Neural progenitor cell (in vitro differentiated cells): ENCODE measurements around the gene TMCO1. TPM values are rescaled to one million over a fixed set of nuclear protein-coding genes. Genes with fewer than 3 reads are reported as not detected.
A peak's percentile ranks its signal among the peaks of the same experiment; 100 is the strongest.
"Not testable (repeated sequence)": the region's sequence is repeated elsewhere in the genome, so short reads cannot be mapped to it uniquely, and the experiment has no call there.

Source experiments
- DNase-seq: peaks from one replicate; pipeline ENCODE4 v3.0.0-alpha.2; 2016; ENCODE audit warnings: low spot score
- H2AFZ ChIP-seq: fragments of 200-600 bp; sonication (generic); replicated peaks from 2 replicates; pipeline ENCODE4 v1.6.1; 2016; ENCODE audit warnings: antibody characterized with exemption
- H3F3A ChIP-seq: fragments of 200-600 bp; sonication (generic); 2 replicates; pipeline ENCODE4 v1.6.1; 2016; ENCODE audit warnings: antibody characterized with exemption, low read depth
- H3K27ac ChIP-seq: fragments of 200-600 bp; sonication (generic); 2 replicates; pipeline ENCODE4 v1.5.1; 2016; ENCODE audit warnings: mild to moderate bottlenecking
- H3K27me3 ChIP-seq: fragments of 200-600 bp; sonication (generic); 2 replicates; pipeline ENCODE4 v1.6.1; 2016; ENCODE audit warnings: mild to moderate bottlenecking, moderate library complexity
- H3K36me3 ChIP-seq: fragments of 200-600 bp; sonication (generic); 2 replicates; pipeline ENCODE4 v1.5.1; 2016
- H3K4me1 ChIP-seq: fragments of 200-600 bp; sonication (generic); 2 replicates; pipeline ENCODE4 v1.6.1; 2016; ENCODE audit warnings: mixed run types
- H3K4me2 ChIP-seq: fragments of 200-600 bp; sonication (generic); 2 replicates; pipeline ENCODE4 v1.6.1; 2016
- H3K4me3 ChIP-seq: fragments of 200-600 bp; sonication (generic); 2 replicates; pipeline ENCODE4 v1.5.1; 2016
- H3K79me2 ChIP-seq: fragments of 200-600 bp; sonication (generic); 2 replicates; pipeline ENCODE4 v1.6.1; 2016; ENCODE audit warnings: low read depth
- H3K9ac ChIP-seq: fragments of 200-600 bp; sonication (generic); 2 replicates; pipeline ENCODE4 v1.6.1; 2016
- H3K9me3 ChIP-seq: fragments of 200-600 bp; sonication (generic); 2 replicates; pipeline ENCODE4 v1.5.1; 2016; ENCODE audit warnings: low read depth
- H4K20me1 ChIP-seq: fragments of 200-600 bp; sonication (generic); 2 replicates; pipeline ENCODE4 v1.6.1; 2016; ENCODE audit warnings: low read depth
- H3K27ac Mint-ChIP-seq: 3 replicates; pipeline ENCODE4 v1.8.0; 2021; ENCODE audit warnings: mixed read lengths
- H3K27me3 Mint-ChIP-seq: 2 replicates; pipeline ENCODE4 v1.8.0; 2022; ENCODE audit warnings: low read depth, mild to moderate bottlenecking, inconsistent platforms, moderate library complexity, mixed read lengths; ENCODE audit not compliant: insufficient read depth
- H3K36me3 Mint-ChIP-seq: 3 replicates; pipeline ENCODE4 v1.8.0; 2021; ENCODE audit warnings: mixed read lengths
- H3K4me1 Mint-ChIP-seq: 3 replicates; pipeline ENCODE4 v1.8.0; 2021; ENCODE audit warnings: mixed read lengths
- H3K4me3 Mint-ChIP-seq: 3 replicates; pipeline ENCODE4 v1.8.0; 2021; ENCODE audit warnings: mild to moderate bottlenecking, moderate library complexity, mixed read lengths
- H3K9me3 Mint-ChIP-seq: 3 replicates; pipeline ENCODE4 v1.8.0; 2020; ENCODE audit warnings: mixed read lengths
- EZH2 ChIP-seq: fragments of 200-600 bp; sonication (generic); IDR thresholded peaks from 2 replicates; pipeline ENCODE4 v1.6.1; 2017; ENCODE audit warnings: antibody characterized with exemption, mild to moderate bottlenecking, moderate library complexity
- EZH2phosphoT487 ChIP-seq: fragments of 200-600 bp; sonication (generic); IDR thresholded peaks from 2 replicates; pipeline ENCODE4 v1.6.1; 2017; ENCODE audit warnings: antibody characterized with exemption
- total RNA-seq: library from RNA; depleted of rRNA; stranded (reverse); fragments of >200 nt; gene quantifications from 2 replicates; pipeline ENCODE4 v1.2.3, GENCODE V29; 2015; ENCODE audit warnings: low replicate concordance
- TF ChIP-seq, protein P1 (sequence below): fragments of 200-600 bp; sonication (generic); IDR thresholded peaks from 2 replicates; pipeline ENCODE4 v1.5.1; 2017; ENCODE audit warnings: antibody characterized with exemption, mild to moderate bottlenecking

TMCO1 gene
- total RNA-seq, 1 donor from 2014 or later: 89.4 TPM

- no peak overlapping the region for H3K4me3 Mint-ChIP-seq
- H3K9me3 Mint-ChIP-seq: no peaks in the 10 kb centered on the region
- TF ChIP-seq, protein P1, sequence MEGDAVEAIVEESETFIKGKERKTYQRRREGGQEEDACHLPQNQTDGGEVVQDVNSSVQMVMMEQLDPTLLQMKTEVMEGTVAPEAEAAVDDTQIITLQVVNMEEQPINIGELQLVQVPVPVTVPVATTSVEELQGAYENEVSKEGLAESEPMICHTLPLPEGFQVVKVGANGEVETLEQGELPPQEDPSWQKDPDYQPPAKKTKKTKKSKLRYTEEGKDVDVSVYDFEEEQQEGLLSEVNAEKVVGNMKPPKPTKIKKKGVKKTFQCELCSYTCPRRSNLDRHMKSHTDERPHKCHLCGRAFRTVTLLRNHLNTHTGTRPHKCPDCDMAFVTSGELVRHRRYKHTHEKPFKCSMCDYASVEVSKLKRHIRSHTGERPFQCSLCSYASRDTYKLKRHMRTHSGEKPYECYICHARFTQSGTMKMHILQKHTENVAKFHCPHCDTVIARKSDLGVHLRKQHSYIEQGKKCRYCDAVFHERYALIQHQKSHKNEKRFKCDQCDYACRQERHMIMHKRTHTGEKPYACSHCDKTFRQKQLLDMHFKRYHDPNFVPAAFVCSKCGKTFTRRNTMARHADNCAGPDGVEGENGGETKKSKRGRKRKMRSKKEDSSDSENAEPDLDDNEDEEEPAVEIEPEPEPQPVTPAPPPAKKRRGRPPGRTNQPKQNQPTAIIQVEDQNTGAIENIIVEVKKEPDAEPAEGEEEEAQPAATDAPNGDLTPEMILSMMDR: no peak
- TF ChIP-seq EZH2 (no peak), EZH2phosphoT487 (no peak)
- Histone ChIP-seq H3K79me2 (no peaks in the 10 kb centered on the region), H3K4me2 (no peak overlapping the region), H2AFZ (no peak overlapping the region), H3K9ac (no peak overlapping the region), H3F3A (no peaks in the 10 kb centered on the region), H4K20me1 (no peaks in the 10 kb centered on the region), H3K9me3 (no peaks in the 10 kb centered on the region), H3K36me3 (peaks cover 3% of the 10 kb centered on the region), H3K27me3 (no peaks in the 10 kb centered on the region), H3K4me3 (no peak overlapping the region), H3K27ac (no peak overlapping the region), H3K4me1 (no peaks in the 10 kb centered on the region)
- peaks cover 8% of the 10 kb centered on the region for H3K36me3 Mint-ChIP-seq
- no peaks in the 10 kb centered on the region for H3K27me3 Mint-ChIP-seq
- no peak for DNase-seq
- H3K27ac Mint-ChIP-seq: no peak overlapping the region
- H3K4me1 Mint-ChIP-seq: no peaks in the 10 kb centered on the region
Measured at GRCh38 chr1:165726169-165726568, 42.5 kb downstream of the TMCO1 start.

- peaks cover 3% of the 10 kb centered on the region for H3K27me3 Mint-ChIP-seq
- DNase-seq: peak; percentile 66
- no peak overlapping the region for H3K9ac ChIP-seq
- no peak overlapping the region for H3K4me3 ChIP-seq
- H3K4me1 ChIP-seq: peaks cover 8% of the 10 kb centered on the region
- H3K27ac ChIP-seq: no peak overlapping the region
- TF ChIP-seq EZH2: no peak
- TF ChIP-seq, protein P1: peak; percentile 74
- H3K79me2 ChIP-seq: no peaks in the 10 kb centered on the region
- H3K9me3 Mint-ChIP-seq: peaks cover 4% of the 10 kb centered on the region
- no peaks in the 10 kb centered on the region for H3K36me3 Mint-ChIP-seq
- H3K4me3 Mint-ChIP-seq: no peak overlapping the region
- no peaks in the 10 kb centered on the region for H3K36me3 ChIP-seq
- no peaks in the 10 kb centered on the region for H4K20me1 ChIP-seq
- no peak overlapping the region for H3K4me2 ChIP-seq
- H3F3A ChIP-seq: peaks cover 11% of the 10 kb centered on the region
- H3K4me1 Mint-ChIP-seq: peaks cover 10% of the 10 kb centered on the region
- peak overlapping the region; percentile 76 for H2AFZ ChIP-seq
- H3K27me3 ChIP-seq: no peaks in the 10 kb centered on the region
- no peak overlapping the region for H3K27ac Mint-ChIP-seq
- no peaks in the 10 kb centered on the region for H3K9me3 ChIP-seq
Measured at GRCh38 chr1:165717918-165718515, 50.7 kb downstream of the TMCO1 start.

DNA sequence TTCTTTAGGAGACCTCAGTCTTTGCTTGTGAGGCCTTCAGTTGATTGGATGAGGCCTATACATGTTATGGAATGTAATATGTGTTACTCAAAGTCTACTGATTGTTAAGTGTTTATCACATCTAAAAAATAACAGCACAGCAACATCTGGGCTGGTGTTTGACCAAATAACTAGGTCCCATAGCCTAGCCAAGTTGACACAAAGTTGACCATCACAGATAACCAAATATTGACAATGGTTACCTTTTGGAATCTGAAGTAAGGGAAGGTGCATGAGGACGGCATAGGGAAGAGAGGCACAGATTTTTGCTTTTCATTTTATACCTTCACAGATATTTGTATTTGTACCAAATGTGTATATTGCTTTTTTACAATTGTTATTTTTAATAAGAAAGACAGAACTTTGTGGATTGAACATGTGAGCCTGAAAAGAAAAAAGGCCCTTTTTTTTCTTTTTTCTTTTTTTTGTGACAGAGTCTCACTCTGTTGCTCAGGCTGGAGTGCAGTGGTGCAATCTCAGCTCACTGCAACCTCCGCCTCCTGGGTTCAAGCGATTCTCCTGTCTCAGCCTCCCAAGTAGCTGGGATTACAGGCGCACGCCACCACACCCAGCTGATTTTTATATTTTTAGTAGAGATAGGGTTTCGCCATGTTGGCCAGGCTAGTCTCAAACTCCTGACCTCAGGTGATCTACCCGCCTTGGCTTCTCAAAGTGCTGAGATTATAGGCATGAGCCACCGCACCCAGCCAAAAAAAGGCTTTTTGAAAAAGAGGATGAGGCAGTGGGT lies 52.2 kb downstream of the TMCO1 start:
- not testable (repeated sequence) for H2AFZ ChIP-seq, H3K4me3 Mint-ChIP-seq, H3K9me3 ChIP-seq, H3K27ac Mint-ChIP-seq, H3K36me3 ChIP-seq, H3K9me3 Mint-ChIP-seq, H3K4me2 ChIP-seq, H3K27me3 ChIP-seq, H3K4me1 ChIP-seq, H3K4me3 ChIP-seq, H3K79me2 ChIP-seq, H4K20me1 ChIP-seq, H3K27me3 Mint-ChIP-seq, H3K4me1 Mint-ChIP-seq, DNase-seq, H3K9ac ChIP-seq, H3K27ac ChIP-seq, H3K36me3 Mint-ChIP-seq
- peaks cover 11% of the 10 kb centered on the region for H3F3A ChIP-seq

DNA sequence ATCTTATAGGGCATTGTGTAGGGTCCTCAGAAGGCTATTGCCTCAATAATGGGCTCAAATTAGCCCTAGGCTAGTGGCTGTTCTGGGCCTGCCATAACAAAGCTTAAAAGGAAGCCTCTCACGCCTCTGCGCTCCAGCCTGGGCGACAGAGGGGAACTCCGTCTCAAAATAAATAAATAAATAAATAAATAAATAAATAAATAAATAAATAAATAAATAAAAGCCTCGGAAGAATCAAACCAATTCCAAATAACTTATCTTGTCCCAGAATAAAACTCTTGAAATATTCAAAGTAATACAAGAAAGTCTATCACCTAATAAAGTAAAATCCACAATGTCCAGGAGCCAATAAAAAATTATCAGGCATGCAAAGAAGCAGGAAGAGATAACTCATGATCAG lies 55.9 kb downstream of the TMCO1 start:
- H3K4me2 ChIP-seq: no peak overlapping the region
- H3K9me3 Mint-ChIP-seq: peaks cover 5% of the 10 kb centered on the region
- no peak overlapping the region for H3K4me3 ChIP-seq
- no peaks in the 10 kb centered on the region for H4K20me1 ChIP-seq
- H3K4me3 Mint-ChIP-seq: no peak overlapping the region
- no peak overlapping the region for H3K9ac ChIP-seq
- H3K9me3 ChIP-seq: no peaks in the 10 kb centered on the region
- H3K27me3 Mint-ChIP-seq: peaks cover 6% of the 10 kb centered on the region
- peaks cover 8% of the 10 kb centered on the region for H3K4me1 ChIP-seq
- no peak overlapping the region for H3K27ac Mint-ChIP-seq
- TF ChIP-seq EZH2: no peak
- TF ChIP-seq, protein P1: no peak
- no peak for TF ChIP-seq EZH2phosphoT487
- no peaks in the 10 kb centered on the region for H3K79me2 ChIP-seq
- DNase-seq: no peak
- H3K27me3 ChIP-seq: no peaks in the 10 kb centered on the region
- H3K27ac ChIP-seq: no peak overlapping the region
- peaks cover 10% of the 10 kb centered on the region for H3K4me1 Mint-ChIP-seq
- no peaks in the 10 kb centered on the region for H3K36me3 Mint-ChIP-seq
- H3K36me3 ChIP-seq: no peaks in the 10 kb centered on the region
- no peak overlapping the region for H2AFZ ChIP-seq
- H3F3A ChIP-seq: peaks cover 11% of the 10 kb centered on the region
